Measurements from ENCODE around the gene ANKLE1. TPM values are rescaled to one million over a fixed set of nuclear protein-coding genes. Genes with fewer than 3 reads are reported as not detected.

The ANKLE1 gene
- total RNA-seq, 1 donor from 2014 or later, result 4.3 TPM

- no peak for DNase-seq (ENCODE audit: extremely low read depth, low read depth, low spot score)
These were observed 23.5 kb downstream of the ANKLE1 start for GRCh38 chr19:17305216-17305516.

- peak; percentile 87 for DNase-seq (ENCODE audit: extremely low read depth, low read depth, low spot score)
These were observed 24.0 kb downstream of the ANKLE1 start, which contains the start of gene MRPL34 for GRCh38 chr19:17305517-17306284. TSS of gene MRPL34 (plus strand) at chr19:17305872. CDS start at chr19:17305893, 21 bp downstream.

- no peak for DNase-seq (ENCODE audit: extremely low read depth, low read depth, low spot score)
These were observed 24.6 kb downstream of the ANKLE1 start for GRCh38 chr19:17306285-17306714.

- DNase-seq (ENCODE audit: extremely low read depth, low read depth, low spot score), result no peak
These were observed 26.2 kb downstream of the ANKLE1 start for GRCh38 chr19:17307876-17308377.

- DNase-seq (ENCODE audit: extremely low read depth, low read depth, low spot score), result peak; percentile 98
These were observed 27.7 kb downstream of the ANKLE1 start, which contains the start of gene DDA1 for GRCh38 chr19:17309198-17309964. TSS of gene DDA1 (plus strand) at chr19:17309563. CDS start at chr19:17309655, 92 bp downstream.

GRCh38 chr19:17309965-17310461, 28.3 kb downstream of the ANKLE1 start:
- DNase-seq (ENCODE audit: extremely low read depth, low read depth, low spot score), result no peak

- no peak for DNase-seq (ENCODE audit: extremely low read depth, low read depth, low spot score)
These were observed 29.9 kb downstream of the ANKLE1 start for GRCh38 chr19:17311455-17312188.

GRCh38 chr19:17312189-17313113, 30.8 kb downstream of the ANKLE1 start:
- no peak for DNase-seq (ENCODE audit: extremely low read depth, low read depth, low spot score)

- no peak for DNase-seq (ENCODE audit: extremely low read depth, low read depth, low spot score)
These were observed 32.4 kb downstream of the ANKLE1 start for GRCh38 chr19:17314007-17314593.

- no peak for DNase-seq (ENCODE audit: extremely low read depth, low read depth, low spot score)
These were observed 37.3 kb downstream of the ANKLE1 start for GRCh38 chr19:17318966-17319365.

GRCh38 chr19:17319473-17320238, 38.0 kb downstream of the ANKLE1 start:
- no peak for DNase-seq (ENCODE audit: extremely low read depth, low read depth, low spot score)

- DNase-seq (ENCODE audit: extremely low read depth, low read depth, low spot score), result no peak
These were observed 38.7 kb downstream of the ANKLE1 start for GRCh38 chr19:17320435-17320834.

- no peak for DNase-seq (ENCODE audit: extremely low read depth, low read depth, low spot score)
These were observed 40.2 kb downstream of the ANKLE1 start for GRCh38 chr19:17321655-17322489.

GRCh38 chr19:17322854-17323253, 41.2 kb downstream of the ANKLE1 start:
- DNase-seq (ENCODE audit: extremely low read depth, low read depth, low spot score), result no peak

- no peak for DNase-seq (ENCODE audit: extremely low read depth, low read depth, low spot score)
These were observed 41.7 kb downstream of the ANKLE1 start for GRCh38 chr19:17323300-17323963.

GRCh38 chr19:17323964-17324332, 42.2 kb downstream of the ANKLE1 start:
- no peak for DNase-seq (ENCODE audit: extremely low read depth, low read depth, low spot score)

GRCh38 chr19:17324357-17325114, 42.8 kb downstream of the ANKLE1 start:
- DNase-seq (ENCODE audit: extremely low read depth, low read depth, low spot score), result no peak

All from glomerular endothelial cell (primary cell).